ENCODE data around the gene CPB1.
"Not testable (repeated sequence)": the region's sequence is repeated elsewhere in the genome, so short reads cannot be mapped to it uniquely, and the experiment has no call there.

The CPB1 gene

DNA sequence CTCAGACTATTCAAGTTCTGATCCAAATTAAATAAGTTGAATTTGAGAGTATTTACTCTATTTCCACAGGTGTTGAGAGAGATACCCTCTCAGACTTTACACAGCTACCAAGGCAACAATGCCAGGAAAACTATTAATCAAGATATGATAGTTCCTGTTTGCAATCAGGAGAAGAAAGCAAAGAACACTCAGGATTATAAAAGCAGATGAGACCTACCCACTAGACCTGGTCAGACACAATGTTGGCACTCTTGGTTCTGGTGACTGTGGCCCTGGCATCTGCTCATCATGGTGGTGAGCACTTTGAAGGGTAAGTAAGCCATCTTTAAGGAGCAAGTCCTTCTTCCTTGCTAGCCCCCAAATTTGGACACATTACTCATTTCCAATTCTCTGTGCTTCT lies at the start of gene CPB1:
TSS of gene CPB1 (plus strand) at position 227 of the 400 bp plus-strand sequence. CDS start at position 240, 13 bp downstream.
- Histone ChIP-seq H3K27me3 (ENCODE audit: control insufficient read depth, insufficient read depth, low read length) (no peaks in the 10 kb centered on the region), H3K36me3 (ENCODE audit: control insufficient read depth, low read depth, low read length) (no peaks in the 10 kb centered on the region), H3K27ac (ENCODE audit: low read length) (no peak within 1 kb of the TSS), H3K9me3 (ENCODE audit: control insufficient read depth, low read depth, low read length) (no peaks in the 10 kb centered on the region), H3K9ac (ENCODE audit: low read length) (no peak within 1 kb of the TSS), H3K4me3 (ENCODE audit: low read length) (no peak within 1 kb of the TSS), H3K4me1 (ENCODE audit: control insufficient read depth, low read depth, low read length) (no peaks in the 10 kb centered on the region)

DNA sequence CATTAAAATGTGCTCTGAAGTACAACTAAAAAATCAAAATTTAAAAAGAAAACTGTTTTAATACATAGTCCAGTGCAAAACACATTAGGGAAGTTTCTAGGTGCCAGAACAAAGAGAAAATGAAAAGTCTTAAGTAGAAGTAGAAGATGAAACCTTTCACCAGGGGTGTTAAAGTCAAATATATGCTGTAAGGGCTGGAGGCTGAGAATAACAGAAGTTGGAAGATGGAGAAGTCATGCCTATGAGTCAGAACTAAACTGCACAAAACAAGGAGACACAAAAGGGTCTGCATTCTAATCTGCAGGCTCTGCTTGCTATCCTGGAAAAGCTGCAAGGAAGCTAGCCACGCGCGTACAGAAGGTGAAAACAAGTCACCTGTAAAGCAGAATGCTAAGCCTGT lies 48.7 kb upstream of the CPB1 start:
- Histone ChIP-seq H3K36me3 (ENCODE audit: control insufficient read depth, low read depth, low read length) (no peaks in the 10 kb centered on the region), H3K9ac (ENCODE audit: low read length) (no peak overlapping the region), H3K4me1 (ENCODE audit: control insufficient read depth, low read depth, low read length) (no peaks in the 10 kb centered on the region), H3K9me3 (ENCODE audit: control insufficient read depth, low read depth, low read length) (no peaks in the 10 kb centered on the region), H3K27me3 (ENCODE audit: control insufficient read depth, insufficient read depth, low read length) (no peaks in the 10 kb centered on the region), H3K27ac (ENCODE audit: low read length) (no peak overlapping the region), H3K4me3 (ENCODE audit: low read length) (no peak overlapping the region)

DNA sequence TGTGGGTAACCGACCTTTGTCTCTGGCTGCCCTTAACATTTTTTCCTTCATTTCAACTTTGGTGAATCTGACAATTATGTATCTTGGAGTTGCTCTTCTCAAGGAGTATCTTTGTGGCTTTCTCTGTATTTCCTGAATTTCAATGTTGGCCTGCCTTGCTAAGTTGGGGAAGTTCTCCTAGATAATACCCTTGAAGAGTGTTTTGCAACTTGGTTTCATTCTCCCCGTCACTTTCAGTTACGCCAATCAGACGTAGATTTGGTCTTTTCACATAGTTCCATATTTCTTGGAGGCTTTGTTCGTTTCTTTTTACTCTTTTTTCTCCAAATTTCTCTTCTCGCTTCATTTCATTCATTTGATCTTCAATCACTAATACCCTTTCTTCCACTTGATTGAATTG lies 42.6 kb upstream of the CPB1 start:
- not testable (repeated sequence) for H3K4me3 ChIP-seq (ENCODE audit: low read length); H3K27me3 ChIP-seq (ENCODE audit: control insufficient read depth, insufficient read depth, low read length); H3K36me3 ChIP-seq (ENCODE audit: control insufficient read depth, low read depth, low read length); H3K9me3 ChIP-seq (ENCODE audit: control insufficient read depth, low read depth, low read length); H3K9ac ChIP-seq (ENCODE audit: low read length); H3K27ac ChIP-seq (ENCODE audit: low read length); H3K4me1 ChIP-seq (ENCODE audit: control insufficient read depth, low read depth, low read length)

DNA sequence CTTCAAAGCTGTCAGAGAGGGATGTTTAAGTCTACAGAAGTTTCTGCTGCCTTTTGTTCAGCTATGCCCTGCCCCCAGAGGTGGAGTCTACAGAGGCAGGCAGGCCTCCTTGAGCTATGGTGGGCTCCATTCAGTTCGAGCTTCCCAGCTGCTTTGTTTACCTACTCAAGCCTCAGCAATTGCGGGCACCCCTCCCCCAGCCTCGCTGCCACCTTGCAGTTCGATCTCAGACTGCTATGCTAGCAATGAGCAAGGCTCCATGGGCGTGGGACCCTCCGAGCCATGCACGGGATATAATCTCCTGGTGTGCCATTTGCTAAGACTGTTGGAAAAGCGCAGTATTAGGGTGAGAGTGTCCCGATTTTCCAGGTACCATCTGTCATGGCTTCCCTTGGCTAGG lies 41.5 kb upstream of the CPB1 start:
- not testable (repeated sequence) for H3K4me1 ChIP-seq (ENCODE audit: control insufficient read depth, low read depth, low read length); H3K27ac ChIP-seq (ENCODE audit: low read length); H3K4me3 ChIP-seq (ENCODE audit: low read length); H3K36me3 ChIP-seq (ENCODE audit: control insufficient read depth, low read depth, low read length); H3K9me3 ChIP-seq (ENCODE audit: control insufficient read depth, low read depth, low read length); H3K9ac ChIP-seq (ENCODE audit: low read length); H3K27me3 ChIP-seq (ENCODE audit: control insufficient read depth, insufficient read depth, low read length)

DNA sequence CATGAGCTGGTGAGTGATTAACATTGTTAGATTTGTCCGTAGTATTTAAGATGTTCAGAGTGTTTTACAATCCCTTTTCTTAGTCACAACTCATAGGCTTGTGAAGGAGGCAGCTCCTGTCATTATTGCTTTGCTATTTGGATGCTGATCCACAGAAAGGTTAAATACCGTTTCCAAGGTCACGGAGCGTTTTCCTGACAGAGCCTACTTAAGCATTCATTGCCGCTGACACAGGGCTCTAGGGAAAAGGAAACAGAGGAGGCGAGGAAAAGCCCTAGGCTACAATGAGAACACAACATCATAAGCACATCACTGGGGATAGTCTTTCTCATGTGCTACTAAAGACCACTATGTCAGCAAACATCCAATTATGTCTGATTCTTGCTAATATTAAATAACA lies 38.5 kb upstream of the CPB1 start:
- Histone ChIP-seq H3K9me3 (ENCODE audit: control insufficient read depth, low read depth, low read length) (no peaks in the 10 kb centered on the region), H3K36me3 (ENCODE audit: control insufficient read depth, low read depth, low read length) (no peaks in the 10 kb centered on the region), H3K9ac (ENCODE audit: low read length) (no peak overlapping the region), H3K4me3 (ENCODE audit: low read length) (no peak overlapping the region), H3K27ac (ENCODE audit: low read length) (no peak overlapping the region), H3K4me1 (ENCODE audit: control insufficient read depth, low read depth, low read length) (peaks cover 6% of the 10 kb centered on the region), H3K27me3 (ENCODE audit: control insufficient read depth, insufficient read depth, low read length) (no peaks in the 10 kb centered on the region)

DNA sequence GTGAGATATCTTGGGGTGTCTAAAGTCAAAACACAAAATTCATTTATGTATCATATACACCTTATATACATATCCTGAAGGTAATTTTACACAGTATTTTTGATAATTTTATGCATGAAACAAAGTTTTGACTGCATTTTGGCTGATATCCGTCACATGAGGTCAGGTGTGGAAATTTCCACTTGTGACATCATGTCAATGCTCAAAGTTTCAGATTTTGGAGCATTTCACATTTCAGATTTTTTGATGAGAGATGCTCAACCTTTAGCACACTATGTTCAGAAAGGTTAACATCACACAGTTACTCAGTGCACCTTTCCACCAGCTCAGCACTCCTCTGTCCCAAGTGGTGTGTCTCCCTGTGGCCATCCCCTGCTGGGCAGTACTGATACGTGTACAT lies 37.7 kb upstream of the CPB1 start:
- Histone ChIP-seq H3K9me3 (ENCODE audit: control insufficient read depth, low read depth, low read length) (no peaks in the 10 kb centered on the region), H3K4me1 (ENCODE audit: control insufficient read depth, low read depth, low read length) (peaks cover 6% of the 10 kb centered on the region), H3K4me3 (ENCODE audit: low read length) (no peak overlapping the region), H3K27me3 (ENCODE audit: control insufficient read depth, insufficient read depth, low read length) (no peaks in the 10 kb centered on the region), H3K27ac (ENCODE audit: low read length) (no peak overlapping the region), H3K36me3 (ENCODE audit: control insufficient read depth, low read depth, low read length) (no peaks in the 10 kb centered on the region), H3K9ac (ENCODE audit: low read length) (no peak overlapping the region)

DNA sequence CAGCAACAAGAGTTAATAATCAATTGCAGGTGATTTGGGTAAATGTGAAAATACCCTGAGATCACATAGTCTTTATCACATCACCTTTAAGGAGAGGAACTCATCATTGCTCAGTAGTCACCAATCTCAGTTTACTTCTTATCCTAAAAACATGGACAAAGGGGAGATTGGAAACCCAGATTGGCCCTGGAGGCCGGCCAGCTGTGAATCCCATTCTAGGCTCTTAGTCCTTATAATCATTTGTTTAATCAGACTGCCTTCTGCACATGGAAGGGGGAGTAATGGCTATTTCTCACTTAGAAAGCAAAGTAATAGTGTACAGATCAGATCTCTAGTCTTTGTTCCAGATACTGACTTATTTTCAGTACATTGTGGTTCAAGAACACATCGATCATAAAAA lies 37.2 kb upstream of the CPB1 start:
- Histone ChIP-seq H3K27ac (ENCODE audit: low read length) (no peak overlapping the region), H3K4me3 (ENCODE audit: low read length) (no peak overlapping the region), H3K9me3 (ENCODE audit: control insufficient read depth, low read depth, low read length) (no peaks in the 10 kb centered on the region), H3K9ac (ENCODE audit: low read length) (no peak overlapping the region), H3K4me1 (ENCODE audit: control insufficient read depth, low read depth, low read length) (peaks cover 6% of the 10 kb centered on the region), H3K36me3 (ENCODE audit: control insufficient read depth, low read depth, low read length) (no peaks in the 10 kb centered on the region), H3K27me3 (ENCODE audit: control insufficient read depth, insufficient read depth, low read length) (no peaks in the 10 kb centered on the region)

DNA sequence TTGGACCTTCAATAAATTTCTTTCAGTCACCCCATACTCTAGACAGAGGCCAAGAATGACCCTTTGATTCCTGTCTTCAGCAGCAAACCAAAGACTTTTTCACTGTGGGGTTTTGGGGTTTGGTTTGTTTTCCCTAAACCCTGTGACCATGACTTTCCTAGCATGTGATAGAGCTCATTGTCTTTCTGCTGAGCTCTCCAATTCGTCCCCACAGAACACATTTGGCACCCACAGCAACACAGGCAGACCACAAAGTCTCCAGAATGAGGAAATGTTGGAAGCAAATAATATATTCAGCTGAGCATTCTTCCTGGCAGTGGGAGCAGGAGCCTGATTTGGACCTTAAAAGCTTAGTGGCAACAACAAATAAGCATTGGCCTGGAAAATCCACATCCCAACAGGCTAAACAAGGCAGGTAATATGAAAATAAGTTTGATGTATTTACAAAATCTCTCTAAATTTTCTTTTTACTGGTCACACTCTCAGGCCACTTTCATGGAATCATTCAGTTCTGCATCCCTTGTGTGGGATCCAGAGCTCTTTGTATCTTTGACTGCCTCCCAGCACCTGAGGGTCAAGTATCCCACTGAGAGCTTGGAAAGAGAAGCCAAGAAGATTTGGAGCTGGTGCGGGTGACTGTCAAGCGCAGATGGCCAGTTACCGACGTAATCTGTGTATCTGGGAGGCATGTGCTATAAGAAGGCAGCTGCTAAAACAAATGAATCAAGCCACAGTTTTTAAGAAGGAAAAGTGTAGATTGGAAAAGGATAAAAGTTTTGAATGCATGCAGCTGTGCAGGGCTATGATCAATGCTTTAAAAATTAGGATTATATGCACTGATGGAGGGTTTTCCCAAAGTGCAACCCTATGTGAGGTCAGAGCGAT lies 36.5 kb upstream of the CPB1 start:
- peaks cover 6% of the 10 kb centered on the region for H3K4me1 ChIP-seq (ENCODE audit: control insufficient read depth, low read depth, low read length)
- H3K9ac ChIP-seq (ENCODE audit: low read length): no peak overlapping the region
- H3K36me3 ChIP-seq (ENCODE audit: control insufficient read depth, low read depth, low read length): no peaks in the 10 kb centered on the region
- no peaks in the 10 kb centered on the region for H3K27me3 ChIP-seq (ENCODE audit: control insufficient read depth, insufficient read depth, low read length)
- H3K9me3 ChIP-seq (ENCODE audit: control insufficient read depth, low read depth, low read length): no peaks in the 10 kb centered on the region
- H3K27ac ChIP-seq (ENCODE audit: low read length): no peak overlapping the region
- no peak overlapping the region for H3K4me3 ChIP-seq (ENCODE audit: low read length)

DNA sequence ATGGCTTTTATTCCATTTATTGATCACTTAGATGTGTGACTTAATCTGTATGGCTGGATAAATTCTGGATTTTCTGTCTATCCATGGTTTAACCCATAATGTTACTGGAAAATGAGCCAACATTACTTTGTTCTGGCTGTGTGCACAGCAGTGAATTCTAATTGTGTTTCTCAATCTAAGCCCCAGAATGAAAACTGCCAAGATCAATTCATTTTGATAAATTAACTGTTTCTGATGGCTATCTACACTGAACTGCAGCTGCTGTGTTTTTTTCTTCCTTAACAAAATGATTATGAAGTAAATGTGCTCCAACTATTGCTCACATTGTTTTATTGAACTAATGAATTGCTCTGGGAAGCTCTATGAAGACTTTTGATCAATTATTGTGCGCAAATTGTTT lies 35.7 kb upstream of the CPB1 start:
- no peak overlapping the region for H3K4me3 ChIP-seq (ENCODE audit: low read length)
- H3K4me1 ChIP-seq (ENCODE audit: control insufficient read depth, low read depth, low read length): peaks cover 7% of the 10 kb centered on the region
- H3K9me3 ChIP-seq (ENCODE audit: control insufficient read depth, low read depth, low read length): no peaks in the 10 kb centered on the region
- no peak overlapping the region for H3K9ac ChIP-seq (ENCODE audit: low read length)
- H3K27me3 ChIP-seq (ENCODE audit: control insufficient read depth, insufficient read depth, low read length): no peaks in the 10 kb centered on the region
- H3K27ac ChIP-seq (ENCODE audit: low read length): no peak overlapping the region
- no peaks in the 10 kb centered on the region for H3K36me3 ChIP-seq (ENCODE audit: control insufficient read depth, low read depth, low read length)

DNA sequence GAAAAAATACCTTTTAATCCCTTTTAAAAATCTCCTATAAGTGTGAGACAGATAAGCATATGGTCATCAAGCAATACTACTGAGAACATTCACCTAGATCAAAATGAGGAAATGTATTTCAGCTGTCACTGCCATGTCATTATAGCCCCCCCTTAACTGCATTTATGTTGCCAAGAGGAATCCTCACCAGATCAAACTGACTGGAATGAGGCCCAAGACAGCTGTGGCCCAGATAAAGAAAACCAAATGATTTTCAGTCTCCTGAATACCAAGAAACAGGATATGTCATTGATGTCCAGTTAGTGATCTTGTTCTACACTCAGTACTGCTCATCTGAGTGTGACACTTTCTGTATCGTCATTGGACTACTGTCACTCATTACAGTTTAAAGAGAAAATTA lies 35.1 kb upstream of the CPB1 start:
- Histone ChIP-seq H3K27me3 (ENCODE audit: control insufficient read depth, insufficient read depth, low read length) (no peaks in the 10 kb centered on the region), H3K36me3 (ENCODE audit: control insufficient read depth, low read depth, low read length) (no peaks in the 10 kb centered on the region), H3K9ac (ENCODE audit: low read length) (no peak overlapping the region), H3K4me1 (ENCODE audit: control insufficient read depth, low read depth, low read length) (peaks cover 13% of the 10 kb centered on the region), H3K4me3 (ENCODE audit: low read length) (no peak overlapping the region), H3K27ac (ENCODE audit: low read length) (no peak overlapping the region), H3K9me3 (ENCODE audit: control insufficient read depth, low read depth, low read length) (no peaks in the 10 kb centered on the region)

DNA sequence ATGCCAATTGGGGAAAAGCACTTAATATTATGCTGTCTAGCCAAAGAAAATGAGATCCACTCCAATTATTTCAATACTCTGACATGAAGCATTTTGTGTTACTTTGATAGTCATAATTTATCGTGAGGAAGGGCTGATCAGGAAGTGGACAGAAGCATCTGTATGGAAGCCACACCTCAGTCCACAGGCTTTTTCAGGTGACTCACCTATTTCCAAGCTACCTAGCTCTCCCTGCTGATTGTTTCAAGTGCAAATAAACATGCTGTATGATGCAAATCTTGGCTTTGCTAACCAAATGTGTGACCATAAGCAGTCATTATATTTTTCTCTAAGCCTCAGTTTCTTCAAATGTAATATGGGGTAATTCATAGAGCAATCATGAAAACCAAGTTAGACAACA lies 30.8 kb upstream of the CPB1 start:
- Histone ChIP-seq H3K9ac (ENCODE audit: low read length) (no peak overlapping the region), H3K4me1 (ENCODE audit: control insufficient read depth, low read depth, low read length) (peaks cover 15% of the 10 kb centered on the region), H3K4me3 (ENCODE audit: low read length) (no peak overlapping the region), H3K9me3 (ENCODE audit: control insufficient read depth, low read depth, low read length) (no peaks in the 10 kb centered on the region), H3K27ac (ENCODE audit: low read length) (no peak overlapping the region), H3K36me3 (ENCODE audit: control insufficient read depth, low read depth, low read length) (no peaks in the 10 kb centered on the region), H3K27me3 (ENCODE audit: control insufficient read depth, insufficient read depth, low read length) (no peaks in the 10 kb centered on the region)

DNA sequence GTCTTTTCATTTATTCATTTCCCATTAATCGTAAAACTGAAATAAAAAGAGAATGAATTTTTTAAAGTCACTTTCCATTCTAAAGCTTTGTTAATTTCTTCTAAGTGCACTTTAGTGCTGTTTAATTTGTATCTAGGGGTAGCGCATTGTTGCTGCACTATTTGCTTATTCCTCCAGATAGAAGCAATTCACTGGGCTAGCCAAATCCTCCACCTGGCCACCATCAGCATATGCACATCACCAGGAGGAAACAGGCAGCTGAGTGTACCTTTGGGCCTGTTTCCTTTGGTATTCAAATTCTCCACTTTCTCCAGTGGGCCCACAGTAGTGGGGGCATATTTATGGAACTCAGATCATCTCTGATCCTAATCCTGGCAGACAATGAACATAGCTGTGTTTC lies 29.8 kb upstream of the CPB1 start:
- no peak overlapping the region for H3K4me3 ChIP-seq (ENCODE audit: low read length)
- H3K9me3 ChIP-seq (ENCODE audit: control insufficient read depth, low read depth, low read length): no peaks in the 10 kb centered on the region
- H3K4me1 ChIP-seq (ENCODE audit: control insufficient read depth, low read depth, low read length): peaks cover 15% of the 10 kb centered on the region
- H3K36me3 ChIP-seq (ENCODE audit: control insufficient read depth, low read depth, low read length): no peaks in the 10 kb centered on the region
- H3K27ac ChIP-seq (ENCODE audit: low read length): no peak overlapping the region
- H3K27me3 ChIP-seq (ENCODE audit: control insufficient read depth, insufficient read depth, low read length): no peaks in the 10 kb centered on the region
- no peak overlapping the region for H3K9ac ChIP-seq (ENCODE audit: low read length)
